Mononuclear cell (primary cell): ENCODE data around the gene DPP6. TPM values are rescaled to one million over a fixed set of nuclear protein-coding genes. Genes with fewer than 3 reads are reported as not detected.

Experiments
- H3K27me3 ChIP-seq: 2 replicates; pipeline ENCODE4 v1.6.0; 2011; ENCODE audit warnings: low read length, control low read depth; ENCODE audit not compliant: insufficient read depth
- H3K4me1 ChIP-seq: 2 replicates; pipeline ENCODE4 v1.5.1; 2011; ENCODE audit warnings: mild to moderate bottlenecking, low read length, control low read depth; ENCODE audit not compliant: insufficient read depth
- H3K4me3 ChIP-seq: 2 replicates; pipeline ENCODE4 v1.5.1; 2011; ENCODE audit warnings: mild to moderate bottlenecking, low read length, moderate library complexity
- H3K9me3 ChIP-seq: 2 replicates; pipeline ENCODE4 v1.5.1; 2011; ENCODE audit warnings: low read depth, mild to moderate bottlenecking, control low read depth, low read length
- total RNA-seq: library from RNA; depleted of rRNA; stranded (reverse); fragments of >200 nt; gene quantifications from one replicate; pipeline ENCODE4 v1.2.3, GENCODE V29; 2012

The DPP6 gene
- total RNA-seq, 1 donor, result not detected

- H3K4me1 ChIP-seq, result no peaks in the 10 kb centered on the region
- no peaks in the 10 kb centered on the region for H3K9me3 ChIP-seq
- H3K4me3 ChIP-seq, result no peak overlapping the region
- no peaks in the 10 kb centered on the region for H3K27me3 ChIP-seq
These were observed 357.6 kb downstream of the DPP6 start for GRCh38 chr7:154409703-154410311.

GRCh38 chr7:154412105-154412504 is 359.9 kb downstream of the DPP6 start:
- Histone ChIP-seq H3K4me1 (no peaks in the 10 kb centered on the region), H3K9me3 (no peaks in the 10 kb centered on the region), H3K27me3 (no peaks in the 10 kb centered on the region), H3K4me3 (no peak overlapping the region)

DNA sequence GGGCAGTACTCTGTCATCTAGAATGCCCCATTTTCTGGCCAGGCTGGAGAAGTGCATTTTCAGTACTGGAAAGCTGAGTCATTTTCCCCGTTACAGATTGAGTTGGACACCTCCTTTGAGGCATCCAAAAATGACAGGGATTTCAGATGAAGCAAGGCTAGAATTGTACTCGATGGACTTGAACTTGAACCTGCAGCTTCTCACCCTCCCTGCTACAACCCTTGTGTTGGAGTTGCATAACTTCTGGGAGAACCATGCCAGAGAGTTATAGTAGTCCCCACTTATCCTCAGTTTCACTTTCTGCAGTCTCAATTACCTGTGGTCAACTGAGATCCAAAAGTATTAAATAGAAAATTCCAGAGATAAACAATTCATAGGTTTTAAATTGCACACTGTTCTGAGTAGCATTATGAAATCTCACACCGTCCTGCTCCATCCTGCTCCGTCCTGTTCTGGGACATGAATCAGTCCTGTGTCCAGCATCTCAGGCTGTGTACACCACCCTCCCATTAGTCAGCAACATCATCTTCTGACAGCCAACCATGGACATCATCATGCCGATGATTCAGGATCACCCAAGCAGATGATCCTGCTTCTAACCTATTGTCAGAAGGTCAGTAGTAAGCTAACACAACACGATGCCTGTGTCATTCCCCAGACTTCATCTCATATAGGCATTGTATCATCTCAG is 363.7 kb downstream of the DPP6 start:
- Histone ChIP-seq H3K27me3 (no peaks in the 10 kb centered on the region), H3K4me1 (no peaks in the 10 kb centered on the region), H3K9me3 (no peaks in the 10 kb centered on the region), H3K4me3 (no peak overlapping the region)

- no peaks in the 10 kb centered on the region for H3K4me1 ChIP-seq
- no peak overlapping the region for H3K4me3 ChIP-seq
- H3K9me3 ChIP-seq, result no peaks in the 10 kb centered on the region
- no peaks in the 10 kb centered on the region for H3K27me3 ChIP-seq
These were observed 364.5 kb downstream of the DPP6 start for GRCh38 chr7:154416714-154417113.

DNA sequence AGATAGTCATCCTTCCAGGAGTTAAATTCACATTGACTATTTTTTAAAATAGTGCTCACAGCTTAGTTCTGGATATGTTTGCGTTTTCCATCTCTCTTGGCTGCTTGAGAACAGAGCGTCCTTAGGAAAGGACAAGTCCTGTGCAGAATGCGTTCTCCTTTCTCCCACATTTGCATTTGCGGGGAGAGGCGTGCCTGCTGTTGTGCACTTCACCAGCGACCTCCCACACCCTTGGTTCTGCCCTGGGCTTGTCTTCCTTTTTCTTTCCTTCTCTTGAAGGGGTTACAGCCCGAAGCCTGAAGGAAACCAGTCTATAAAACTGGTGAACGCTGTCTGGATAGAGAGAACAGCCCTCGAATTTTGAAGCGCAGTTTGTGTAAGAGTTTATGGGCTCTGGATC is 367.1 kb downstream of the DPP6 start:
- no peaks in the 10 kb centered on the region for H3K27me3 ChIP-seq
- no peaks in the 10 kb centered on the region for H3K9me3 ChIP-seq
- H3K4me3 ChIP-seq, result no peak overlapping the region
- no peaks in the 10 kb centered on the region for H3K4me1 ChIP-seq

DNA sequence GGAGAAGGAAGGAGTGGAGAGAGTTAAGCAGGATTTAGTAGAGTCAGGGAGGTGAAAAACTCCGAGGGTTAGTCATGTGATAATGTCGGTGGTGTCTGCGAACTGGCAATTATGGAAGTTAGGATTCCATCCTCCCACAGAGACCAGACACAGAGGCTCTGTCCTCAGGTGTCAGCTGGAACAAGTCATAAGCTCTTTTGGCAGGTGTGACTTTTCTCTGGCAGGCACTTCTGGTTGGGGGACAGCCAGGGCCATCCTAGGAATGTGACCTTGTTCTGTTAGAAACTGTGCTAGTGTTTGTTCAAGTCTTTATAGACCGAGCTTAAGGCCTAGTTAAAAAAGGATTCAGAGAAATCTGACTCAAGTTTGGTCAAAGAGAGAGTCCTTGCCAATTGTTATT is 371.0 kb downstream of the DPP6 start:
- H3K4me3 ChIP-seq, result no peak overlapping the region
- H3K27me3 ChIP-seq, result no peaks in the 10 kb centered on the region
- no peaks in the 10 kb centered on the region for H3K9me3 ChIP-seq
- no peaks in the 10 kb centered on the region for H3K4me1 ChIP-seq

DNA sequence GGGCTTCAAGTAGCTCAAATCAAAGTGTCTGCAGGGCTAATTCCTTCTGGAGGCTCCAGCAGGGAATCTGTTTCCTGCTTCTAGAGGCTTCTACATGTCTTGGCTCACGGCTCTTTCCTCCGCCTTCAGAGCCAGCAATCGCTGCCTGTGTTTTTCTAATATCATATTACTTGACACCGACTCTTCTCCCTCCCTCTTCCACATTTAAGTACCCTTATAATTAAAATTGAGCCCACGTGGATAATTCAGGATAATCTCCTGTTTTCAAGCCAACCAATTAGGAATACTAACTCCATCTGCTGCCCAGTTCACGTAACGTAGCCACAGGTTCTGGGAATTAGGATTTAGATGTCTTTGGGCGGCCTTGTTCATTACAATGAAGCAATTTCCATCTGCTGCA is 372.2 kb downstream of the DPP6 start:
- Histone ChIP-seq H3K27me3 (no peaks in the 10 kb centered on the region), H3K9me3 (no peaks in the 10 kb centered on the region), H3K4me1 (no peaks in the 10 kb centered on the region), H3K4me3 (no peak overlapping the region)

DNA sequence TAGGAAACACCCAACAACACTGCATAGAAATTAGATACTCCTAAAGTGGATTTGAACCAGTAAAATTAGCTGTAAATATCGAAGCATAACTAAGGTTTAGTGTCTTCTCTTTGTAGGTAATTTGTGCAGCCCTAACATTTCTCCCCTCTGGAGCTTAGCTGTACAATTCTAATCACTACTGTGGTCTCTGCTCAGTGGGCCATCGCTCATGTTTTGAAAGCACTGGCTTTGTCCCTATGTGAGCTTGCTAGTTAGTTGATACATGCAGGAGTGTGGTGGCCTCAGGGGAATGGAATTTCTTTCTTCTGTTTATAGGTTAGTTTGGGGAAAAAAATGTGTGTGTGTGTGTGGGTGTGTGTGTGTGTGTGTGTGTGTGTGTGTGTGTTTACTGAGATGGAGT is 373.1 kb downstream of the DPP6 start:
- Histone ChIP-seq H3K27me3 (no peaks in the 10 kb centered on the region), H3K4me1 (no peaks in the 10 kb centered on the region), H3K9me3 (no peaks in the 10 kb centered on the region), H3K4me3 (no peak overlapping the region)

DNA sequence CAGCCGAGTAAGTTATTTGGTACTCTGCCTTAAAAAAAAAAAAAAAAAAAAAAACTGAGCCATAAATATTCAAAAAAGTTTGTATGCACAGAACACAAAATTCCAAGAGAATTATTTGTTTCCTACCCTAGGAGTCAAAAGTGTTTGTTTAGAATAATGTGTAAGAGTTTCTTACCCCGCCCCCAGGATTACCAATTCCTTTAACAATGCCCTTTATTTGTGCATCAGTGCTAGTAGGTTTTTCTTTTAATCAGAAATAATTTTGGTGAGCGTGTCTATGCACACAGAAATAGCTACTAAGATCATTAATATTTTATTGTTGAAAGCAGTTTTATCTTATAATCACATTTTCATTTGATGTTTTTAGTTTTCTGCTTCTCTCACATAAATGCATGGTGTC is 374.6 kb downstream of the DPP6 start:
- no peaks in the 10 kb centered on the region for H3K9me3 ChIP-seq
- no peaks in the 10 kb centered on the region for H3K27me3 ChIP-seq
- H3K4me3 ChIP-seq, result no peak overlapping the region
- H3K4me1 ChIP-seq, result no peaks in the 10 kb centered on the region

DNA sequence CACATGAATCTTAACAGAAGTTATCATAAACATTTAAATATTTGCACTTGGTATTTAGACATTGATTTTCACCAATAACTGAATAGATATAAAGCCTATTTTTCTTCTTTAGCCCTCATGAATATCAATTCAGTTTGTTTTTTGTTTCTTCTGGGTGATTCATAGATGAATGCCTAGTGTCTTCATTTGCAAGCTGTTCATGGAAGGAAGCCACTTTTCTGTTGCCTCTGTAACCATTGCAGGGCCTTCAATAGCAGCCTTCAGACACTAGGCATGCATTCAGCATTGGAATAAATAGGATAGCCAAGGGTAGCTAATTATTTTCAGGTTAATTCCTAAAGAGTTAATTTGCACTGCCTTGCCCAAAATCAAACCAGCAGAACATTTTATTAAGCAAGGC is 375.3 kb downstream of the DPP6 start:
- Histone ChIP-seq H3K9me3 (no peaks in the 10 kb centered on the region), H3K27me3 (no peaks in the 10 kb centered on the region), H3K4me1 (no peaks in the 10 kb centered on the region), H3K4me3 (no peak overlapping the region)

GRCh38 chr7:154429666-154430404 is 377.6 kb downstream of the DPP6 start:
- Histone ChIP-seq H3K9me3 (no peaks in the 10 kb centered on the region), H3K4me3 (no peak overlapping the region), H3K27me3 (no peaks in the 10 kb centered on the region), H3K4me1 (no peaks in the 10 kb centered on the region)

GRCh38 chr7:154430640-154431039 is 378.4 kb downstream of the DPP6 start:
- H3K9me3 ChIP-seq, result no peaks in the 10 kb centered on the region
- no peaks in the 10 kb centered on the region for H3K4me1 ChIP-seq
- no peak overlapping the region for H3K4me3 ChIP-seq
- H3K27me3 ChIP-seq, result no peaks in the 10 kb centered on the region

- Histone ChIP-seq H3K9me3 (no peaks in the 10 kb centered on the region), H3K4me3 (no peak overlapping the region), H3K27me3 (no peaks in the 10 kb centered on the region), H3K4me1 (no peaks in the 10 kb centered on the region)
These were observed 378.8 kb downstream of the DPP6 start for GRCh38 chr7:154431045-154431444.

DNA sequence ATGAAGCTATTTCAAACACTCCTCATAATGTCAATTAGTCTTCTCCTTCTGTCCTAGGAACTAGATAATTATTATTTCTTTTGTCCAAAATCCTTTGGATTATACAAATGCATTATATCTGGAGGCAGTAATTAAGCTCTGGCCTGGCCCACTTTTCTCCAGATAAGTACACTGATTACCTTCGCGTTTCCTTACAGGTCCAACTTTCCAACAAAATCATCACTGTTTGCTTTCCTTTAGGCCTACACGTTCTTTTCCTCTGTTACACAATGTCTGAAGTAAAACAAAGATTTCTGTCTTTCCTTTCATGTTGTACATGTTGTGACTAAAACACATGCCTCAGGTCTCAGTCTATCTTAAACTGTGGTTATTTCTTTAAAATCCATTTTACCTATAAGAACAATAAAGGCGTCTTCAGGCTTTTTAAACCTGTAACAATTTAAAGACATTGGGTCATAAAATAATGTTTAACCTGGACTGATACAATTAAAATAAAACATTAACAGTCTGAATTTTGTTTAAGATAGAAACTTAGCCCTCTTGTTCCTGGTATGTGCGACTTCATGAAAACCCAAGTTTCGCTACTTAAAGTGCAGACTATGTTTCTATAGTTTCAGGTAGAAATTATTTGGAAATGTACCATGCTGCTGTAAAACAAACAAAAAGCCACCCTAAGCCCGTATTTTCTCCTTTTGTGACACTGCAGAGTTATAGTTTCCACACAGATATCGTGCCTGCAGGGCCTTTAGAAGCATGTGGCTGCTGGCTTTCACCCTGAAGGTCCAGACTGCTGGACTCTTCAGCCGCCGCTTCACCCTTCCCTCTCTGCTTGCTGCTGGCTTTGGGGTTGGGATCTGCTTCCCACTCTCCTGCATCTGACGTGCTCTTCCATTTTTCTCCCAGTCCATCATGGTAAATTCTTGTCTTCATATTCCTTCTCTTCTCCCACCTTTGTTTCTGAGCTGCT is 381.7 kb downstream of the DPP6 start:
- H3K4me3 ChIP-seq, result no peak overlapping the region
- no peaks in the 10 kb centered on the region for H3K4me1 ChIP-seq
- no peaks in the 10 kb centered on the region for H3K9me3 ChIP-seq
- H3K27me3 ChIP-seq, result no peaks in the 10 kb centered on the region

DNA sequence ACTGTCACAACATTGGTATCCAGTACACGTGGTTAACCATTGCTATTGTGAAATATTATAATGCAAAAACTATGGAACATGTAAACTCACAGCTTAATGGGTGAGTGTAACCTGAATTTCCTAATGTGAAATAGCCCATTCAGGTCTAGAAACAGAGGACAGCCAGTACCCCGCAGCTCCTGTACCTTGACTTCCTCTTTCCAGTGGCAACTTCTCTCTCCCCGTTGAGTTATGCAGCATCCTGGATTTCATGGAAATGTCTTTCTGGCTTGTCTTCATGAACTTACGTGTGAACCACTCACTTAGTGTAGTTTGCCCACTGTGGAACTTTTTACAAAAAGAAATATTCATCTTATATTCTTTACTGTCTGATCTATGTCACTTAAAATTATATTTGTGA is 384.4 kb downstream of the DPP6 start:
- no peaks in the 10 kb centered on the region for H3K27me3 ChIP-seq
- no peaks in the 10 kb centered on the region for H3K9me3 ChIP-seq
- H3K4me1 ChIP-seq, result no peaks in the 10 kb centered on the region
- no peak overlapping the region for H3K4me3 ChIP-seq
